Measurements from ENCODE around the gene AK4.
"Not testable (repeated sequence)": the region's sequence is repeated elsewhere in the genome, so short reads cannot be mapped to it uniquely, and the experiment has no call there.

Gene AK4

GRCh38 chr1:65148178-65148547, at the start of gene AK4:
AK4 (plus strand) TSS chr1:65148203; CDS start chr1:65148408, 205 bp downstream.
- not testable (repeated sequence) for DNase-seq (ENCODE audit: low spot score)

DNA sequence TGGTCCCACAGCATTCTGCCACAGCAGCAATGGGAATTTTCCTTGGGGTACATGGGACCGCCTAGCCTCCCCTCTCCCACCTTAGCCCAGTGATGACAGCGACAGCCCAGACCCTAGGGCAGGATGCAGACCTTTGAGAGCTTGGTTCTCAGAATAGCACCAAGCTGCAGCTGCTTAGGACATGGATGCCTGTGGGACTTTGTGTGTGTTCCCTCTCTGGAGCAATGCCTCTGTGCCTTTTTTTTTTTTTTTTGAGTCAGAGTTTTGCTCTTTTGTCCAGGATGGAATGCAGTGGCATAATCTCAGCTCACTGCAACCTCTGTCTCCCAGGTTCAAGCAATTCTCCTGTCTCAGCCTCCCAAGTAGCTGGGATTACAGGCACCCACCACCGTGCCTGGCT, 44.2 kb upstream of the AK4 start:
- no peak for DNase-seq (ENCODE audit: low spot score)

DNA sequence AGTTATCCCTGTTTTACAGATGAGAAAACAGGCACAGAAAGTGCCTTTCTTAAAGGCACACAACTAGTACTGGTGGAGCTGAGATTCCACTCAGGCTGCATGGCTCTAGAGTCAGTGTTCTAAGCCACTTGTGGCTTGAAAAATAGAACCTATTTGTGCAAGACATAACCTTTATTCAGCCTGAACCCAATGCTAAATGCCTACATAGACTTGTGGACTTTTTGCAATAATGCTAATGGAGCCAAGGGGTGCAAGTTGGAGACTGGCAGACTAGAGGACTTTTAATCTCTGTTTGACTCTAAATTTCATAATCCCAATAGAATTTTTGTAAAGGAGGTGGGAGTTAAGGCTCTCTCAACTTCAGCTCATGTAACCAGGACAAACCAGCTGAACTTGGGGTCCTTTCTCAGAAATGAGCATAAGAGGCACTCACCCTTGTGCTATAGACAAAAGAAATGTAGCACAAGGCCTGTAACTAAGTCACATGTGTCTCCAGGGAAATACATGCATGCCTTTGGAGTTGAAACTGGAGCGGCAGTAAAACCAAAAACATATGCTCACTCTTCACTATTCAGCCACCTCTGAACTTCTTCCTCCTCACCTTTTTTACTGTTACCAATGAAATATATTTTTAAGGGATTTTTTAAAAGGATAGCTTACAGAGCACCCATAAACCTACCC, 43.0 kb upstream of the AK4 start:
- DNase-seq (ENCODE audit: low spot score) = no peak

DNA sequence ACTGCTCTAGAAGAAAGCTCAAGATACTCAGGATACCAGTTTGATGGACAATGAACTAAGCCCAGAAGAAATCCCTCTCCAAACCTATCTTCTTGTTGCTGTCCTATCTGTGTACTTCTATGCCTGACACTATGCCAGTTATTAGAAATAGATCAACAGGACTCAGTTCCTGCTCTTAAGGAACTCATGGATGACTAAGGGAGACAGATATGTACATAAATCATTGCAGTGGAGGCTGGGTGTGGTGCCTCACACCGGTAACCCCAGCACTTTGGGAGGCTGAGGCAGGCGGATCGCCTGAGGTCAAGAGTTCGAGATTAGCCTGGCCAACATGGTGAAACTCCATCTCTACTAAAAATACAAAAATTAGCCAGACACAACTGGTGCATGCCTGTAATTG, 42.4 kb upstream of the AK4 start:
- DNase-seq (ENCODE audit: low spot score) = no peak

DNA sequence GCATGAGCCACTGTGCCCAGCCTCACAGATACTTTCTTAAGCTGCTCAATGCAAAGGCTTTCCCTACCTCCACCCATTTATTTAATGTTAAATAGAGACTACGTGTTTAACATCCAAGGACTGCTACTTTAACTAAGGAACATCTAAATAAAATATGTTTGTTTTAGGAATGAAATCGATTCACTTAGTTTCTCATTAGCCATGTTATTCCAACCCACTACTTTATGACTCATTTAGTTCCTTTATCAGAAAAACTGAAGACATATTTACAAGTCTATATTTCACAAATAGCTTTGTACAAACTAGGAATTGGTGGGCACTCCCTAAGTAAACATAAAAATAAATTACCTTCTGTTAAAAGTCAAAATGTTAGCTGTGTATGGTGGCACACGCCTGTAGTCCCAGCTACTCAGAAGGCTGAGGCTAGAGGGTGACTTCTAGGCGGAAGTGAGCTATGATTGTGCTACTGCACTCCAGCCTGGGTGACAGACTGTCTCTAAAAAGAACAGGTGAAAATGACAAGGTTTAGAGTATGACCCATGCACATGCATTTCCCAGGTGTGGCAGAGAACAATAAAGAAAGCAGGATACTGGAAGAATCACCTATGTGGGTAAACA, 39.9 kb upstream of the AK4 start:
- DNase-seq (ENCODE audit: low spot score) = no peak

DNA sequence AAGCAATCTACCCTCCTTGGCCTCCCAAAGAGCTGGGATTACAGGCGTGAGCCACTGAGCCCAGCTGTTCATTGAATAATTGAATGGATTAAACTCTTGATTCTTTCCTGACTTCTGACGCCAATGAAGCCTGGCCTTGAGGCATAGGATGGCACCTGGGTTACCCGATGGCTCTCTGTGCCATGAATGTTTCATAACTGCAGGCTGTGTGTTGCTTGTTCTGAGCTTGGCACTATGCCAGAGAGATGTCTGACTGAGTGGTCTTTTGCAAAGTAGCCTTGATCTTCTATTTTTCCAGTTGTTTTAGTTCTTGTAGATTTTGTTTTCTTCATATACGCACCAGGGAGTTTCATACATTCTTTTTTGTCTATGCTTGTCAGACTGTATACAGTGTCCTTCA, 38.5 kb upstream of the AK4 start:
- no peak for DNase-seq (ENCODE audit: low spot score)

DNA sequence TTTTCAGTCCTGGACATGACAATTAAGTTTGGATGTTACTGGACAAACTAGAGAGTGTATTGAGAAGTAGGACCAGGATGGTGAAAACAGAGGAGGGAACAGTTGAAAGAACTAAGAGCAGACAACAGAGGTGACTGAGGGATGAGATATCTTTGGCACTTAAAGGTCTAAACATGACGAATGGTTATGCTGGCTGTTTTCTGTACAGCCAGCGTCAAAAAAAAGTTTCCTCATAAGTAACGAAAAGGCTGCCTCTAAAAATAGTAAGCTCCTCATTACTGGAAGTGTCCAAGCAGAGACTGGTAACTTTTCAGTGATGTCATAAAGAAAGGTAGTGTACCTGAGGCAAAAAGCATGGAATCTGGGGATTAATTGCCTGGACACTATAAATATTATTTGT, 35.2 kb upstream of the AK4 start:
- DNase-seq (ENCODE audit: low spot score) = no peak

DNA sequence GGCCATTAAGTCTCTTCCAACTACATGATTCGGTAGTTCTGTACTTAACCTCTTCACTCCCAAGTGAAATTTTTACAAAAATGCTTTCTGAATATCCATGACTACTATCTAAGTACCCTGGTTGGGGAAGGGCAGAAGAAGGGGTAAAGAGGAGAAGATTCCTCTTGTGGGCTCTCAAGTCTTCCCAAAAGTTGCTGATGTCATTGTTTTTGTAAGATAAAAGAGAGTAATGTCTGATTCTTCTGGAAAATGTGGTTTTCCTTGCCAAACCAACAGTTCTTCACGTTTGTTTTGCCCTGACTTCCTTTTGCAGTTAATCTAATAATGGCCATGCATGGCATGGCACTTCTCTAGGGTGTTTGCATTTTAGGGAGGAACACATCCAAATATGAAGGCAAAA, 34.7 kb upstream of the AK4 start:
- DNase-seq (ENCODE audit: low spot score) = no peak

DNA sequence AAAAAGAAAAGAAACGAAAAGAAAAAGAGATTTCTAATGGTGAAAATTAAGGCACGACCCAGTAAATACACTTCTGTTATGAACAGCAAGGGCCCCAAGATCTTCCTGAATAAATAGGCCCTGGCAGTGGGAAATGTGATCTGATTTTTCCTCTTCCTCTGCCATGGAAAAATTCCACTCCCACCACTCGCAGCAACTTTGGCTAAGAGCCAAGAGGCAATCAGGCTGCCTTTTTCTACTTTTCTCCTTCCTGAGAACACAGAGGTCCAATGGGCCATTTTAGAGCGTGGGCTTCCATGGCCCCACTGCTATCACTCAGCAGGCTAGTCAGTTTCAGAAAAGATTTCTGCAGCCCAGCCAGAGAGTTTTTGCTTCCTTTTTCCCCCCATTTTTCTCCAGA, 33.7 kb upstream of the AK4 start:
- DNase-seq (ENCODE audit: low spot score) = no peak

DNA sequence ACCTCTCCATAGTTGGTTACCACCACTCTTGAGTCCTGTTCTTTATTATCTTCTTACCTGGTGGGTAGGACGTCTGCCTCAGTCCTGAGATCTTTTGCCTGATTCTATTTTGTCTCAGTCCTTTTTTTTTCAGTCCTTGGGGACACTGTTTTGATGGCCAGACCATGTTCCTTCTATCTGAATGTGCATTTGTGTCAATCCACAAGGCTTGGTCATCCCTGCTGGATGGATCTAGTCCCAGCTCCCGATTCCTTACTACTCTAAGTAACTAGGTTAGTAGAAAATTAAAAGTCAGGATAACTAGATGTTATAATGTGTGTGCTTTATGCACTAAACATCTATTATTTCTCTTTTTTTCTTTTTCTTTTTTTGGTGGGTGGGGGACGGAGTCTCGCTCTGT, 28.1 kb upstream of the AK4 start:
- peak; percentile 77 for DNase-seq (ENCODE audit: low spot score)

GRCh38 chr1:65129104-65129503, 18.9 kb upstream of the AK4 start:
- DNase-seq (ENCODE audit: low spot score) = not testable (repeated sequence)

GRCh38 chr1:65138524-65138923, 9.5 kb upstream of the AK4 start:
- DNase-seq (ENCODE audit: low spot score) = no peak

DNA sequence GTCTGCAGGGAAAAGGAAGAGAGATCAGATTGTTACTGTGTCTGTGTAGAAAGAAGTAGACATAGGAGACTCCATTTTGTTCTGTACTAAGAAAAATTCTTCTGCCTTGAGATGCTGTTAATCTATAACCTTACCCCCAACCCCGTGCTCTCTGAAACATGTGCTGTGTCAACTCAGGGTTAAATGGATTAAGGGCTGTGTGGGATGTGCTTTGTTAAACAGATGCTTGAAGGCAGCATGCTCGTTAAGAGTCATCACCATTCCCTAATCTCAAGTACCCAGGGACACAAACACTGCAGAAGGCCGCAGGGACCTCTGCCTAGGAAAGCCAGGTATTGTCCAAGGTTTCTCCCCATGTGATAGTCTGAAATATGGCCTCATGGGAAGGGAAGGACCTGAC, 8.2 kb upstream of the AK4 start:
- not testable (repeated sequence) for DNase-seq (ENCODE audit: low spot score)

GRCh38 chr1:65141394-65141793, 6.6 kb upstream of the AK4 start:
- peak; percentile 72 for DNase-seq (ENCODE audit: low spot score)

GRCh38 chr1:65141918-65142317, 6.1 kb upstream of the AK4 start:
- no peak for DNase-seq (ENCODE audit: low spot score)

- not testable (repeated sequence) for DNase-seq (ENCODE audit: low spot score)
Measured at GRCh38 chr1:65143112-65143658, 4.8 kb upstream of the AK4 start.

DNA sequence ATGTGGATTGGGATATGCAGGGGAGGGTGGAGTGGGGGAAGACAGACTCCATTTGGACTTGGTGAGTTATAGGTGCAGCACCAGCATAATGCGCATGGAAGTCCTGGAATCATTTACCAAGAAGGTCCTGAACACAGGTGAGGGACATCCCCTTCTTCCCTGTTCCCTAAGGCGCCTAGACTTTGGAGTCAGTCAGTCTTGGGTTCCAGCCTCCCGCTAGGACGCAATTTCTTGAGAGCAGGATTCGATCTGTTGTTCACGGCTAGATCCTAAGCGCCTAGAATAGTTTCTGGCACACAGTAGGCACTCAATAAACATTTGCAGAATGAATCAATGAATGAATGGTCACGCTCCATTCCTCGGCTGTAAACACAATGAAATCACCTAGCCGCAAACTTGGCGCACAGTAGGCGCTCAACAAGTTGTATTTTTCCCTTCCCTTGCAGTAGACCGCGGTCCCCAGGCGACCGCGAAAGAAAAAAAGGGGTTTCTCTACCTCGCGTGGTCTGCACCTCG, 1.0 kb upstream of the AK4 start:
- no peak for DNase-seq (ENCODE audit: low spot score)

DNA sequence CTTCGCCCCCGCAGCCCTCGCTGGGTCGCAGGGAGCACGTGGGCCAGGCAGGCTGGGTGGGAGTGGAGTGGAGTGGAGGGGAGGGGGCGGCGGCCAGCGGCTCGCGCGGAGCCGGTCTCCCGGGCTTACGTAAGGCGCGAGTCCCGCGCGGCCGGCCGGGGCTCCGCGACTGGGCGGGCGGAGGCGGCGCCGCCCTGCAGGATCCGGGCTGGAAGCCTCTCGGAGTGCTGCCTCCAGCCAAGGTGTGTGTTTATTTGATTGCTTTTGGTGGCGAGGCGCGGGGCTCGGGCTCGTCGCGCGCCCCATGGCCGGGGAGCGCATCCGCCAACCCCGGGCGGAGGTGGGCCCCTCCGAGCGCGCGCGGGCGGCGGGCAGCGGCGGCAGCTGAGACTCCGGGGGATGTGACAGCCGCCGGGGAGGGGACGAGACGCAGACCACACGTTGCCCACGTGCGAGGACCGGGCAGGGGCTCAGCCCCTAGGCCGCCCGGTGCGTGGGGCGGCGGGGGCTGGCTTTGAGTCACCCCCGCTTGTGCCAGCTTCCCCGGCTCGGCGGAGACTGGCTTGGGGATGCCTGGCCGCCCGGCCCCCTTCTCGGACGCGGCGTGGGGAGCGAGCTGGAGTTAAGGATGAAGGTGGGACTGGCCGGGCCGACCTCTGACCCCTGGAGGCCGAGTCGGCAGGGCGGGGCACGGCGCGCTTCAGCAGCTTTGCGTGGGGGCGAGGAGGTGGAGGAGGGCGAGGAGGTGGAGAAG, 402 bp upstream of the AK4 start:
- DNase-seq (ENCODE audit: low spot score) = peak; percentile 48

DNA sequence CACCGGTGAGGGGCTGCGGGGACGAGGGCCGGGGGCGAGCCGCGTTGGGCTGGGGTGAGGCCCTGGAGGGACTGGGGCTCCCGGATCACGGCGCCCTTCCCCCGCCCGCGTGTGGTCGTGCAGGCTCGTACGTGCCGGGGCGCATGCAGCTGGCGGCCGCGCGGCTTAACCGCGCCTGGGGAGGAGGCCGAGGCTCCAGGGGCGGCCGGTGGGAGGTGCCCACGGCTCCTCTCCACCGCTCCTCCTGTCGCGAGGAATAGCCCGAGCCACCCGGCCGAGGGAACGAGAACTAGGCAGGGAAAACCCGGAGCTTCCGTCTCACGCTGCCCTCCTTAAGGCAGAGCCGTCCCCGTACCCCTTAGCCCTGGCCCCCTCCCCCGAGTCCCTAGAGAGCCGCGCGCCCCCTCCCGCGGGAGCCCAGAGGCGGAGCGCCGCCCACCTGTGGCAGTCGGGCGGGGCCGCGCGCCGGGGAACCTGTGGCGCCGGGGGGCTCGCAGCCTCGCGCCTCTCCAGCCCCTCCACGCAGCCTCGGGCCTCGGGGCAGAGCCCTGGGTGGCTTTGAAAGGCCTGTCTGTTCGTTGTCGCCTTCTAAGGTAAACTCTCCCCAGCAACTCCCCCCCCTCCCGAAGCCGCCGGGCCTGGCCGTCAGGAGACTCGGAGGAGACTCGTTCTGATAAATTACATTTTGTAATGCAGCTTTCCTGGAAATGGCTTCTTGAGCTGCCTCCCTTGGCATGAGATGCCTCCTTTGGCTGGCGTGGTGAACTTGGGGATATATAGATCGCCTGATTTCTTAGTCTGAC, 746 bp downstream of the AK4 start:
- peak; percentile 54 for DNase-seq (ENCODE audit: low spot score)

- no peak for DNase-seq (ENCODE audit: low spot score)
Measured at GRCh38 chr1:65149351-65150107, 1.5 kb downstream of the AK4 start.

GRCh38 chr1:65150108-65150463, 2.1 kb downstream of the AK4 start:
- no peak for DNase-seq (ENCODE audit: low spot score)
